NOMO-1 treated with DMSO at 0.1 percent for 48 hours (cell line): ENCODE results near the gene FHAD1.
A peak's percentile ranks its signal among the peaks of the same experiment; 100 is the strongest.

Experiments
- DNase-seq: peaks from one replicate; lab custom pipeline; 2025; ENCODE audit not compliant: unreplicated experiment; lab: John Stamatoyannopoulos, UW

Gene FHAD1

GRCh38 chr1:15245593-15246360 lies 1.2 kb upstream of the FHAD1 start:
- DNase-seq: peak; percentile 23

GRCh38 chr1:15248216-15248615 lies 1.2 kb downstream of the FHAD1 start:
- no peak for DNase-seq

- DNase-seq: no peak
Measured at GRCh38 chr1:15249081-15249480, 2.1 kb downstream of the FHAD1 start.

GRCh38 chr1:15251857-15252835 lies 5.1 kb downstream of the FHAD1 start:
- DNase-seq: no peak

GRCh38 chr1:15254559-15254958 lies 7.5 kb downstream of the FHAD1 start:
- no peak for DNase-seq

- no peak for DNase-seq
Measured at GRCh38 chr1:15255582-15256149, 8.6 kb downstream of the FHAD1 start.

- DNase-seq: no peak
Measured at GRCh38 chr1:15256584-15256983, 9.6 kb downstream of the FHAD1 start.

GRCh38 chr1:15257309-15257708 lies 10.3 kb downstream of the FHAD1 start:
- no peak for DNase-seq

GRCh38 chr1:15258833-15259621 lies 12.0 kb downstream of the FHAD1 start:
- DNase-seq: no peak

GRCh38 chr1:15259622-15260007 lies 12.6 kb downstream of the FHAD1 start:
- no peak for DNase-seq

GRCh38 chr1:15260418-15261154 lies 13.6 kb downstream of the FHAD1 start:
- no peak for DNase-seq

- peak; percentile 57 for DNase-seq
Measured at GRCh38 chr1:15261155-15262002, 14.4 kb downstream of the FHAD1 start.

- no peak for DNase-seq
Measured at GRCh38 chr1:15262003-15262377, 15.0 kb downstream of the FHAD1 start.

GRCh38 chr1:15262706-15263105 lies 15.7 kb downstream of the FHAD1 start:
- no peak for DNase-seq

- DNase-seq: no peak
Measured at GRCh38 chr1:15264769-15265168, 17.7 kb downstream of the FHAD1 start.

- DNase-seq: no peak
Measured at GRCh38 chr1:15271196-15271595, 24.2 kb downstream of the FHAD1 start.

GRCh38 chr1:15272009-15272781 lies 25.2 kb downstream of the FHAD1 start:
- DNase-seq: peak; percentile 58

- no peak for DNase-seq
Measured at GRCh38 chr1:15272782-15273127, 25.7 kb downstream of the FHAD1 start.

GRCh38 chr1:15273274-15273673 lies 26.3 kb downstream of the FHAD1 start:
- no peak for DNase-seq
